Measurements from ENCODE around the gene SH3RF3. TPM values are rescaled to one million over a fixed set of nuclear protein-coding genes. Genes with fewer than 3 reads are reported as not detected.

SH3RF3 gene
- total RNA-seq, 1 experiment from 2014 or later, result 4.9 TPM

GRCh38 chr2:109350526-109350925 lies 221.5 kb downstream of the SH3RF3 start:
- ChIA-PET CTCF (no interaction called here), POLR2A (no interaction called here)
- Histone ChIP-seq H3K36me3 (ENCODE audit: control insufficient read depth, insufficient read depth, low read length) (no peaks in the 10 kb centered on the region), H3K4me3 (ENCODE audit: low read depth in 2 of 2, low read length in 2 of 2) (no peak overlapping the region), H3K27me3 (ENCODE audit: control insufficient read depth, insufficient read depth, low read length) (no peaks in the 10 kb centered on the region), H3K4me1 (ENCODE audit: control insufficient read depth, insufficient read depth, low read length) (peaks cover 6% of the 10 kb centered on the region), H3K9me3 (ENCODE audit: control insufficient read depth, insufficient read depth, low read depth, low read length) (no peaks in the 10 kb centered on the region), H3K27ac (ENCODE audit: low read length) (no peak overlapping the region)
- no peak for DNase-seq (ENCODE audit: low read depth, low spot score)
- no peak for ATAC-seq
- no TSS peak for BruUV-seq (replicated peaks)
- in situ Hi-C loops (cut with HindIII; ENCODE audit: low pct_unique_long_range_greater_than_20kb, low sequenced_read_pairs), result no loop called here
- intact Hi-C loops (cut with micrococcal nuclease; ENCODE audit: unreplicated experiment), result no loop called here
- no peak for TF ChIP-seq POLR2AphosphoS5 (IDR thresholded peaks at IDR 0.05; ENCODE audit: low read depth, low read length)
- TF ChIP-seq SIN3A (IDR thresholded peaks at IDR 0.05; ENCODE audit: borderline replicate concordance, insufficient read depth, low read depth, low read length), result no peak
- no peak for TF ChIP-seq CTCF (IDR thresholded peaks at IDR 0.05)
- no peak for TF ChIP-seq TCF7L2 (IDR thresholded peaks at IDR 0.05; ENCODE audit: low read depth, low read length)
- no peak for TF ChIP-seq REST (IDR thresholded peaks at IDR 0.05; ENCODE audit: insufficient read depth in 1 of 2, low read depth in 2 of 2, low read length in 1 of 2)

- no peaks in the 10 kb centered on the region for H3K27me3 ChIP-seq (ENCODE audit: control insufficient read depth, insufficient read depth, low read length)
- ChIA-PET POLR2A (no interaction called here), CTCF (no interaction called here)
- TF ChIP-seq REST (IDR thresholded peaks at IDR 0.05; ENCODE audit: insufficient read depth in 1 of 2, low read depth in 2 of 2, low read length in 1 of 2) (no peak), TCF7L2 (IDR thresholded peaks at IDR 0.05; ENCODE audit: low read depth, low read length) (no peak), SIN3A (IDR thresholded peaks at IDR 0.05; ENCODE audit: borderline replicate concordance, insufficient read depth, low read depth, low read length) (no peak), POLR2AphosphoS5 (IDR thresholded peaks at IDR 0.05; ENCODE audit: low read depth, low read length) (no peak), CTCF (IDR thresholded peaks at IDR 0.05) (no peak)
- H3K4me1 ChIP-seq (ENCODE audit: control insufficient read depth, insufficient read depth, low read length), result peaks cover 6% of the 10 kb centered on the region
- H3K27ac ChIP-seq (ENCODE audit: low read length), result no peak overlapping the region
- H3K4me3 ChIP-seq (ENCODE audit: low read depth in 2 of 2, low read length in 2 of 2), result no peak overlapping the region
- no peaks in the 10 kb centered on the region for H3K36me3 ChIP-seq (ENCODE audit: control insufficient read depth, insufficient read depth, low read length)
- intact Hi-C loops (cut with micrococcal nuclease; ENCODE audit: unreplicated experiment) (no loop called here), in situ Hi-C loops (cut with HindIII; ENCODE audit: low pct_unique_long_range_greater_than_20kb, low sequenced_read_pairs) (no loop called here)
- ATAC-seq (peak; percentile 73), DNase-seq (ENCODE audit: low read depth, low spot score) (no peak)
- no peaks in the 10 kb centered on the region for H3K9me3 ChIP-seq (ENCODE audit: control insufficient read depth, insufficient read depth, low read depth, low read length)
- BruUV-seq (replicated peaks), result no TSS peak
These were observed 222.3 kb downstream of the SH3RF3 start for GRCh38 chr2:109351164-109351756.

Measured in Panc1 (cell line).